H9 (cell line): ENCODE data around the gene C1QTNF6. TPM values are rescaled to one million over a fixed set of nuclear protein-coding genes. Genes with fewer than 3 reads are reported as not detected.

Source experiments
- DNase-seq: peaks from one replicate; pipeline ENCODE4 v3.0.0-alpha.2; 2017
- H2AFZ ChIP-seq: one replicate; pipeline ENCODE4 v1.6.1; 2013; ENCODE audit warnings: mild to moderate bottlenecking, low read length, control low read depth, moderate library complexity
- H2AK5ac ChIP-seq: 2 replicates; pipeline ENCODE4 v1.6.1; 2013; ENCODE audit warnings: low read length, control low read depth, mixed read lengths; ENCODE audit not compliant: insufficient read length
- H2BK120ac ChIP-seq: one replicate; pipeline ENCODE4 v1.6.1; 2013; ENCODE audit warnings: low read depth, mild to moderate bottlenecking, low read length, control low read depth, inconsistent platforms; ENCODE audit not compliant: poor library complexity, severe bottlenecking
- H2BK12ac ChIP-seq: 2 replicates; pipeline ENCODE4 v1.6.1; 2013; ENCODE audit warnings: low read length, control low read depth, mixed read lengths, low read depth; ENCODE audit not compliant: insufficient read length
- H2BK15ac ChIP-seq: 2 replicates; pipeline ENCODE4 v1.6.1; 2013; ENCODE audit warnings: low read depth, low read length, control low read depth
- H2BK20ac ChIP-seq: one replicate; pipeline ENCODE4 v1.6.1; 2013; ENCODE audit warnings: low read depth, mild to moderate bottlenecking, low read length, control low read depth, inconsistent platforms; ENCODE audit not compliant: poor library complexity, severe bottlenecking
- H2BK5ac ChIP-seq: 2 replicates; pipeline ENCODE4 v1.6.1; 2013; ENCODE audit warnings: low read length, control low read depth, mixed read lengths; ENCODE audit not compliant: insufficient read length
- H3K14ac ChIP-seq: 2 replicates; pipeline ENCODE4 v1.6.1; 2013; ENCODE audit warnings: low read length, control low read depth; ENCODE audit not compliant: insufficient read depth
- H3K18ac ChIP-seq: 2 replicates; pipeline ENCODE4 v1.6.1; 2013; ENCODE audit warnings: low read depth, mild to moderate bottlenecking, mixed read lengths, low read length, control low read depth; ENCODE audit not compliant: insufficient read length
- H3K23ac ChIP-seq: 2 replicates; pipeline ENCODE4 v1.6.1; 2013; ENCODE audit warnings: low read length, control low read depth, mixed read lengths, low read depth; ENCODE audit not compliant: insufficient read length
- H3K23me2 ChIP-seq: 2 replicates; pipeline ENCODE4 v1.6.1; 2013; ENCODE audit warnings: low read depth, mild to moderate bottlenecking, mixed read lengths, low read length, control low read depth; ENCODE audit not compliant: insufficient read length, poor library complexity, severe bottlenecking
- H3K27ac ChIP-seq: 2 replicates; pipeline ENCODE4 v1.5.1; 2013; ENCODE audit warnings: low read length, control low read depth, mixed read lengths, low read depth; ENCODE audit not compliant: insufficient read length
- H3K27me3 ChIP-seq: 2 replicates; pipeline ENCODE4 v1.6.1; 2013; ENCODE audit warnings: low read length, control low read depth, inconsistent platforms; ENCODE audit not compliant: insufficient read depth
- H3K4ac ChIP-seq: 2 replicates; pipeline ENCODE4 v1.6.1; 2013; ENCODE audit warnings: low read depth, mild to moderate bottlenecking, control low read depth, inconsistent platforms, low read length, moderate library complexity
- H3K4me1 ChIP-seq: 2 replicates; pipeline ENCODE4 v1.6.1; 2013; ENCODE audit warnings: low read length, control low read depth, inconsistent platforms; ENCODE audit not compliant: insufficient read depth
- H3K4me2 ChIP-seq: 2 replicates; pipeline ENCODE4 v1.6.1; 2013; ENCODE audit warnings: low read length, control low read depth, mixed read lengths; ENCODE audit not compliant: insufficient read length, insufficient read depth
- H3K56ac ChIP-seq: 2 replicates; pipeline ENCODE4 v1.6.1; 2013; ENCODE audit warnings: low read depth, mild to moderate bottlenecking, mixed read lengths, low read length, control low read depth; ENCODE audit not compliant: insufficient read length
- H3K79me1 ChIP-seq: 2 replicates; pipeline ENCODE4 v1.6.1; 2013; ENCODE audit warnings: low read depth, mild to moderate bottlenecking, moderate library complexity, low read length, control low read depth, inconsistent platforms; ENCODE audit not compliant: insufficient read depth, poor library complexity, severe bottlenecking
- H3K79me2 ChIP-seq: 2 replicates; pipeline ENCODE4 v1.6.1; 2013; ENCODE audit warnings: low read length, control low read depth, inconsistent platforms; ENCODE audit not compliant: insufficient read depth
- H3K9ac ChIP-seq: 2 replicates; pipeline ENCODE4 v1.6.1; 2013; ENCODE audit warnings: low read length, control low read depth, mixed read lengths; ENCODE audit not compliant: insufficient read length; ENCODE audit errors: extremely low read depth
- H3K9me3 ChIP-seq: one replicate; pipeline ENCODE4 v1.6.1; 2013; ENCODE audit warnings: low read depth, low read length, inconsistent platforms; ENCODE audit not compliant: control insufficient read depth
- H3T11ph ChIP-seq: one replicate; pipeline ENCODE4 v1.6.1; 2013; ENCODE audit warnings: mild to moderate bottlenecking, low read length, control low read depth, inconsistent platforms
- H4K20me1 ChIP-seq: one replicate; pipeline ENCODE4 v1.6.1; 2013; ENCODE audit not compliant: control insufficient read depth, insufficient read length, insufficient read depth
- H4K5ac ChIP-seq: 2 replicates; pipeline ENCODE4 v1.6.1; 2013; ENCODE audit warnings: low read depth, mild to moderate bottlenecking, mixed read lengths, low read length, control low read depth; ENCODE audit not compliant: insufficient read length
- H4K8ac ChIP-seq: replicated peaks from 2 replicates; pipeline ENCODE4 v1.6.1; 2013; ENCODE audit warnings: low read length, control low read depth, mixed read lengths, low read depth; ENCODE audit not compliant: insufficient read length
- H4K91ac ChIP-seq: 2 replicates; pipeline ENCODE4 v1.6.1; 2013; ENCODE audit warnings: low read depth, mild to moderate bottlenecking, moderate library complexity, mixed read lengths, low read length, control low read depth; ENCODE audit not compliant: insufficient read length
- H3K27ac Mint-ChIP-seq, 3 experiments: 2 replicates in 2 of 3; 3 replicates in 1 of 3; pipeline ENCODE4 v1.8.0; 2020 to 2021; ENCODE audit warnings: mixed read lengths in 3 of 3, mild to moderate bottlenecking in 1 of 3, moderate library complexity in 1 of 3
- H3K27me3 Mint-ChIP-seq: 2 replicates; pipeline ENCODE4 v1.8.0; 2021; ENCODE audit warnings: low read depth, mild to moderate bottlenecking, moderate library complexity, mixed read lengths
- H3K36me3 Mint-ChIP-seq, 3 experiments: 2 replicates in 2 of 3; 3 replicates in 1 of 3; pipeline ENCODE4 v1.8.0; 2020 to 2021; ENCODE audit warnings: low read depth in 3 of 3, mixed read lengths in 3 of 3; ENCODE audit not compliant: insufficient read depth in 1 of 3
- H3K4me1 Mint-ChIP-seq, 2 experiments: 2 replicates each; pipeline ENCODE4 v1.8.0; 2020; ENCODE audit warnings: mixed read lengths in 2 of 2
- H3K4me3 Mint-ChIP-seq, 2 experiments: 2 replicates in 1 of 2; 3 replicates in 1 of 2; pipeline ENCODE4 v1.8.0; 2020 to 2021; ENCODE audit warnings: mild to moderate bottlenecking in 2 of 2, mixed read lengths in 2 of 2, moderate library complexity in 1 of 2
- H3K9me3 Mint-ChIP-seq, 2 experiments: 2 replicates in 1 of 2; 3 replicates in 1 of 2; pipeline ENCODE4 v1.8.0; 2020; ENCODE audit warnings: mild to moderate bottlenecking in 2 of 2, mixed read lengths in 2 of 2, moderate library complexity in 1 of 2
- CTCF ChIP-seq: fragments of 200-600 bp; sonication (generic); conservative IDR thresholded peaks from 3 replicates; pipeline ENCODE4 v1.8.0; 2021; ENCODE audit warnings: antibody characterized with exemption, mild to moderate bottlenecking
- WGBS: extraction: QIAGEN DNeasy Blood & Tissue Kit; methylation state at CpG from one replicate; pipeline ENCODE4 v1.1.7; 2013; ENCODE audit warnings: missing lambda C conversion rate, low lambda C conversion rate, mixed read lengths; ENCODE audit not compliant: insufficient read length; ENCODE audit errors: extremely low coverage; 5-methylcytosine and 5-hydroxymethylcytosine counted together
- total RNA-seq: library from RNA; stranded (reverse); gene quantifications from 2 replicates; pipeline ENCODE4 v1.2.1, GENCODE V29; 2021

C1QTNF6 gene
- total RNA-seq, 1 experiment from 2014 or later, result 5.0 TPM

- no peaks in the 10 kb centered on the region for H3K9me3 ChIP-seq
- H3K4me2 ChIP-seq, result no peak overlapping the region
- no peak overlapping the region for H3K27ac ChIP-seq
Measured at GRCh38 chr22:37228106-37229011, 40.3 kb upstream of the C1QTNF6 start.

More at GRCh38 chr22:37228106-37229011, 40.3 kb upstream of the C1QTNF6 start:
- H2BK5ac ChIP-seq, result no peak overlapping the region
- peaks cover 21% of the 10 kb centered on the region for H3K27me3 Mint-ChIP-seq
- H2BK15ac ChIP-seq, result no peak overlapping the region
- H3K9me3 Mint-ChIP-seq, result no peaks in the 10 kb centered on the region
- H3K23ac ChIP-seq, result no peak overlapping the region
- H3K23me2 ChIP-seq, result no peaks in the 10 kb centered on the region
- no peak overlapping the region for H3K14ac ChIP-seq
- H3K4me1 Mint-ChIP-seq, result peaks cover 0 to 2% of the 10 kb centered on the region in 2 experiments; a peak in 1 of 4 replicates
- no peak for TF ChIP-seq CTCF
- H3K27ac Mint-ChIP-seq, result peak overlapping the region in 1 of 3 experiments; percentile 67; a peak in 1 of 7 replicates
- no peak overlapping the region for H3K4me3 Mint-ChIP-seq
- H3K4me1 ChIP-seq, result no peaks in the 10 kb centered on the region
- no peak for DNase-seq
- no peak overlapping the region for H2AK5ac ChIP-seq
- H2AFZ ChIP-seq, result no peak overlapping the region
- H2BK20ac ChIP-seq, result no peak overlapping the region
- no peak overlapping the region for H2BK12ac ChIP-seq
- no peak overlapping the region for H4K5ac ChIP-seq
- H3K27me3 ChIP-seq, result no peaks in the 10 kb centered on the region
- no peak overlapping the region for H3K4ac ChIP-seq
- no peaks in the 10 kb centered on the region for H3K79me1 ChIP-seq
- H3K18ac ChIP-seq, result no peak overlapping the region
- no peaks in the 10 kb centered on the region for H4K20me1 ChIP-seq
- no peaks in the 10 kb centered on the region for H3K36me3 Mint-ChIP-seq
- whole genome bisulfite sequencing, result no CpG with 5 or more reads among the region's 20 CpGs
- H4K91ac ChIP-seq, result no peak overlapping the region
- H3T11ph ChIP-seq, result no peak overlapping the region
- no peak overlapping the region for H3K56ac ChIP-seq
- no peak overlapping the region for H3K9ac ChIP-seq
- H4K8ac ChIP-seq, result no peak overlapping the region
- no peak overlapping the region for H2BK120ac ChIP-seq
- no peaks in the 10 kb centered on the region for H3K79me2 ChIP-seq
